Effector CD8-positive, alpha-beta T cell (primary cell): ENCODE measurements around the gene GGACT.
A peak's percentile ranks its signal among the peaks of the same experiment; 100 is the strongest.
"Not testable (repeated sequence)": the region's sequence is repeated elsewhere in the genome, so short reads cannot be mapped to it uniquely, and the experiment has no call there.

Source experiments
- DNase-seq: peaks from one replicate; lab custom pipeline; 2025; lab: John Stamatoyannopoulos, UW

GGACT gene

DNA sequence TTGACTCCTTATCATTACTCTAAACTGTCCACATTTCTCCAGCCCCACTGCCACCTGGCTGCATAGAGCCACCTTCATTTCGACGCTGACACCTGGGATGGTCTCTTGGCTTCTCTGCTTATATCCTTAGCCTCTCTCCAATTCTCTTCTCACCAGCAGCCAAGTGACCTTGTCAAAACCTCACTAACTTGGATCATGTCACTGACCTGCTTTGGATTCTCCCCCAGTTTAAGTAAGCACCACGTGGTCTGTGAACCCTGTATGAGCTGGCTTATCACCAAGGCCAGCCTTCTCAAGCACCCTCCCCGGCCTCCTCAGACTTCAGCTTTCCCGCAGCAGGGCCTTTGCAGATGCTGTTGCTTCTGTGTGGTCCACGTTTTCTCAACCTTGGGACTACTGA lies 12.3 kb upstream of the GGACT start:
- no peak for DNase-seq

DNA sequence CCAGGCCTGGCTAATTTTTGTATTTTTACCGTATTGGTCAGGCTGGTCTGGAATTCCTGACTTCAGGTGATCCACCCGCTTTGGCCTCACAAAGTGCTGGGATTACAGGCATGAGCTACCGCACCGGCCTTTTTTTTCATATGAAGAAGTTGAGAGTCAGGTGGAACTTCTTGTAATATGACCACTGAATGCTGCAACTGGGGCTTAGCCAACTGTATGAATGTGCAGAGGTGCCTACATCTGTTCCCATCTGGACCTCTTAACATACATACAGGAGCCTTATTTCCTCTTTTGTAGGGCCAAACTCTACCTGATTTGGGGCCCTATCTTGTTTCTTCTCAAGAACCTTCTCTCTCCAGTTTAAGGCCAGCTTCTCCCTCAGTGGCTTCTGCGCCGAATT lies 11.9 kb upstream of the GGACT start:
- DNase-seq: no peak

DNA sequence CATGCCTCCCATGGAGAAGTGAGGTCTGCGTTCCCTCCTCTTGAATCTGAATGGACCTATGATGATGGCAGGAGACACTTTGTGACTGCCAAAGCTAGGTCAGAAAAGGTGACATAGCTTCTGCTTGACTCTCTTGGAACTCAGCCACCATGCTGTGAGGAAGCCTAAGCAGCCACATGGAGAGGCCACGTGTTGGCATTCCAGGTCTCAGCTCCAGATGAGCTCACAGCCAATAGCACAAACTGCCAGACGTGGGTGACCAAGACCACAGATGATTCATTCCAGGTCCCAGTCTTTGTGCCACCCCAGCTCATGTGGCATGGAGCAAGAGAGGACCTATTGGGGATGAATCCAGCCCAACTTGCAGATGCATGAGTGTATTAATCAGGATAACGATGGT lies 8.7 kb upstream of the GGACT start:
- no peak for DNase-seq

DNA sequence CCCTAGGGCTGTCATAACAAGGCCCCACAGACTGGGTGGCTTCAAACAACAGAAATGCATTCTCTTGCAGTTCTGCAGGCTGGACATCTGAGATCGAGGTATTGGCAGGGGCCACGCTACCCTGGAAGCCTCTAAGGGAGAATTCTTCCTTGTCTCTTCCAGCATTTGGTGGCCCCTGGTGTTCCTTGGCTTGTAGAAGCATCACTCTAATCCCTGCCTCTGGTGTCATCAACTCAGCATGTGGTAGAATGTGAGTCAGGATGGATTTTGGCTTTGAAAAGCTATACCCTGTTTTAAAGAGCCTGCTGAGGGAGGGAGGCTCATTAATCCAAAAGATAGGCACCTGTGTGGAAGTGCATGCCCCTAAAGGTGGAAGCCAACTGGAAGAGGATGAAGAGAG lies 7.9 kb upstream of the GGACT start:
- DNase-seq: no peak

DNA sequence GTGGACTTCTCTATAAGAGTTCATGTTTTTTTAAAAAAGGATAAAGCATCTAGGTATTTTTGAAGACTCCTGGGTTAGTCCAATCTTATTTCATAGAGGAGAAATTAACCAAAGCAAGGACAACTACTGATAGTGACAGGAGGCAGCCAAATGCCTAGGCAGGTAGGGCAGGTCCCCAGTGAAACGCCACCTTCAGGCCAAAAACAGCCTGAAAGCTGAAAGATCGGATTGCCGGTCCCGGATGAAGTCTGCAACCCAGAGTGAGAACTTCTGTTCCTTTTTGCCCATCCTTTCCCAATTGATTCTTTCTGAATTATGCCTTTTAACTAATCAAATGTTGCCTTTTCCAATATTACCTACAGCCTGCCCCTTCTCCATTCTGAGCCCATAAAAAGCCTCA lies 6.1 kb upstream of the GGACT start:
- DNase-seq: no peak

DNA sequence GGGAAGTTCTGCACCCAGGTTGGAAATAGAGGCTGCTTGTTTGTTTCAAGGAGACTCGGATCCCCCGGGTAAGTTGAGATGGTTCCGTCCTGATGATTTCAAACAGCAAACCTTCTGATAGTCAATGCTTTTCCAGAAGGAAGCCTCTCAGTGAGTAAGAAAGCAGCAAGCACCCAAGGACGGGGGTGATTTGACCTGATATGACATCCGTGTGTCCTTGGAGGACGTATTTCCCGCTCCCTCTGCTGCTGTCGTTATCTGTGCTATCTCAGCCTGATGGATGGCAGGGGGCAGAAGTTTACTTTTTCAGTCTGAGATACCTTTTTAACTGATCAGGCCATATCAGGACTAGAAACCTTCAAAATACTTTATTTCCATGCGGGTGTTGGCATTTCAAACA lies 5.7 kb upstream of the GGACT start:
- no peak for DNase-seq

DNA sequence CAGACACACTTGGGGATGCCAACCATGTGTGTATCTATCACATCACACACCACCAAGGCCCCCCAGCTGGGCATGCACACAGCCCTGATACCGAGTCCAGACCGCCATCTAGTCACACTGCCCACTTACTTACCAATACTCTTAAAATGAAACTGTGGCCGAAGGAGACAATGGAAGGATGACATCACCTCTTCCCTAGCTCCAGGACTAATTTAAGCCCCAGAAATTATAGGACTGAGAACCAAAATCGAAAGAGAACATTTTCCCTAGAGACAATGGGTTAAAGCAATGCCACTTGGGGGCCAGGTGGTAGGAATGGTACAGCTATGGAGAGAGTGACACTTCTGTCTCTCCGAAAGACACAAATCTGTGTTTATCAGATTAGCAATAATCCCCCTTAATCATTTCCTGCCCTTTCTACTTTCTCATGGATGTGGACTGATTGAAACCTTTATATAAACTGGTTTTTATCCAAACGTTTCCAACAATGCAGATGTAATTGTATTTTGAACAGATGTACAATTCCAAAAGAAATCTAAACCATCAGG lies 663 bp upstream of the GGACT start:
- DNase-seq: no peak

DNA sequence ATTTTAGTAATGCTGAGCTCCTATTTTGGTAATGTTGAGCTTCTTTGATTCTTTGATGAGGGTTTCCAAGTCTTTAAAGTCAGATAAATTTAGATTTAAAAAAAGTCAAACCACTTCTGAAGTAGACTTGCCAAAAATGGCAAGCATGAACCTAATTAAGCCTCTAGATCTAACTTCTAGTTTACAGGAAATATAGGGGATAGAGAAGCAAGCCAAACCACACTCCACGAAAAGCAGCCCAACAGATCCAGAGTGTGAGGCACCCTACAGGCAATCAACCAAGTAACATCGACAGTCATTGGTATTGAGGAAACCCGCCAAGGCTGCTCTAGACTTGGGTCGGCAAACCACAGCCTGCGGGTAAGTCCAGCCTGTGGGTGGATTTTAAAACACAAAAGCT lies 3.7 kb downstream of the GGACT start:
- no peak for DNase-seq

DNA sequence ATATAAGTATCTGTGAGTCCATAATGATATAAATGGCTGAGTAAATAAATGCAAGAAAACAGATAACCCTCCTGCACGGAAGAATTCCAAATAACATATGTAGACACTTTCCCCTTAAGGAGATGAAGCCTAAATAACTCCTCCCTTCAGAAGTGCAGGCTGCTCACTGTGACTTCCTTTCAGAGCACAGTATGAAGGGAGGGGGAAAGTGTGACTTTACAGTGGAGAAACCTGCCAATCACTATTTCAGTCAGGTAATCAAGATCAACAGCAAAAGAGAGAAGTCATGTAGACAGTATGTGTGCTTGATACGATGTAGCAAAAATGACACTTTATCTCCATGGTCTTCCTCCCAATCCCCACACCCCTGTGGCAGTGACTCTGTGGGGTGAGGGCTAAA lies 7.1 kb downstream of the GGACT start:
- DNase-seq: no peak

DNA sequence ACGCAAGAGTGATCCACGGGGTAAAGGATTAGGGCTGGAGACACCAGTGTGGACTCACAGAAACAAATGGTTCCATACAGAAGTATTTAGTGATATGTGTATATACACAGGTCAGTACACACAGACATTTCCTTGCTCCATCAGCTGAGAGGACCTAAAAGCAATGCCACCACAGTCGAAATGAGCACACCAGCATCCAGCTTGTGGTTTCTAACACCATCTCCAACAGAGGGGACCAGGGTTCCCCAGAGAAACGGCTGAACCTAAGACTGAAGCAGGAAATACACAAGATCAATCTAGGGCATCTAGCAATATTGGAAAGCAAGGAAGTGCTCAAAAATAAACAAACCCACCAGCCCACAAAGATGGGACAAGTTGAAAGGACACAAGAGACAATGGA lies 7.6 kb downstream of the GGACT start:
- DNase-seq: no peak

DNA sequence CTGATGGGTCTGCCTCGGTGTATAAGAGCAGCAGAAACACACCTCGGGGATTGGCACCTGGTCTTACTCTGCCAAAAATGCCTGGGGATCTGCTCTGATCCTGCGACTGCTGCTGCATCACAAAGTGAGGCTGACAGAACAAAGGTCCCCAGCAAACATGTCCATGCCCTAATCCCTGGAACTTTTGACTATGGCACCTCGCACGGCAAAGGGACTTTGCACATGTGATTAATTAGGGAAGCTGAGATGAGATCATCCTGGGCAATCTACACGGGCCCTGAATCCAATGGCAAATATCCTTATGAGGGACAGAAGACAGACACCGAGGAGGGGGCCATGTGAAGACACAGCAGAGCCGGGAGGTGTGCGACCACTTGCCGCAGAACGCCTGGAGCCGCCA lies 8.5 kb downstream of the GGACT start:
- DNase-seq: no peak

DNA sequence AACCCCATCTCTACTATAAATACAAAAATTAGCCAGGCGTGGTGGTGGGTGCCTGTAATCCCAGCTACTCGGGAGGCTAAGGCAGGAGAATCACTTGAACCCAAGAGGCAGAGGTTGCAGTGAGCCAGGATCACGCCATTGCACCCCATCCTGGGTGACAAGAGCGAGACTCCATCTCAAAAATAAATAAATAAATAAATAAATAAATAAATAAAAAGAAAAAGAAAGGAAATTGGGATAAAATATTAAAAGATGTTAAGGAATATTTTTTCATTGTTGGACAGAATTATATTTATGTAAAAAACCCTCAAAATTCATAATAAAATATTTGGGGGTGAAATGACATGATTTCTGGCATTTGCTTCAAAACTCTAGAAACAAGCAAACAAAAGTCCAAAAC lies 11.3 kb downstream of the GGACT start:
- DNase-seq: not testable (repeated sequence)

DNA sequence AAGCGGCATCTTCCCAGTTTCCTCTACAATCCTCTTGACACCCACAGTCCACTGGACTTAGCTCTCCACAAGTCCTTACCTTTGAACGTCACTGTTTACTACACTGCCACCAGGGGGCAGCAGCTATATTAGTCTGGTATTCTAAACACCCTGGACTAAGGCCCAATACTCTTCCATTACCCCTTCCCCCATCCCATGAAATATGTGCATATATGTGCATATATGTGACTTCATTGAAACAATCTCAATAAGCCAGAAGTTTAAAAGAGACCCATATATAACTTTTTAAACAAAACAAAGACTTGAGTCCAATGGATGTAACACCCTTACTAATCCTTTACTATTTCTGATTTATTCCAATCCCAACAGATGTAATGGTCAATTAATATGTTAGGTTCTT lies 15.5 kb downstream of the GGACT start:
- peak; percentile 60 for DNase-seq

DNA sequence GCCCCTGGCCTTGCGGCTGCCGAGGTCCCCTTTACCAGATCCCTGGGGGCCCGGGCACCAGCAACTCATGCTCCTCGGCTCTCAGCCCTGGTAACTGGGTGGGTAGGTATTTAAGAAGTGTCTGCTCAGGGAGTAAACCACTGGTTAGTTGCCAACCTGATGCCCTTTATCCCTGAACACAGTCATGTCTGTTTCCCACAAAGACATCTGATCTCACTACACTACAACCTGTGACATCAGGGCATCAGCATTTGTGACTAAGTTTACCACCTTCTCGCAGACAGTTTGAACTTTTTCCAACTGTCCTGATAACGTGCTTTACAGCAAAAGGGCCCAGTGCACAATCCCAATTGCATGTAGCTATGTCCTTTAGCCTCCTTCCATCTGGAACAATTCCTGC lies 22.0 kb downstream of the GGACT start:
- no peak for DNase-seq

DNA sequence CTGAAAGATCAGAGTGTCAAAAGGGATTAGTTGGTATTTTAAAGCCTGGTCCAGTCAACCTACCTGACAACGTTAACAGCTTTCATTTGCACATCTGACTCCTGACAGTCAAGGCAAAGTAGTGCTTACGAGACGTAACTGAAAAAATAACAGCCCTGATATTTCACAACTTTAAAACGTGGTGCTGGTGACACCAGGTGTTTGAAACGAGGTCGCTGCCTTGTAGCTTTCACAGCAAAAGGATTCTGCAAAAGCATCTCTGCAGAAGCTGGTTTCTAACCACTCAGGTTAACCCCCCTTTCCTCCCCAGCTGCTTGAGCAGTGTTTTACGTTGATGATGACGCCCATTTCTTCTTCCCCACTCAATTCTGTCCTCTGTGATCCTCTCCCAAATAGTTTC lies 23.3 kb downstream of the GGACT start:
- DNase-seq: no peak

DNA sequence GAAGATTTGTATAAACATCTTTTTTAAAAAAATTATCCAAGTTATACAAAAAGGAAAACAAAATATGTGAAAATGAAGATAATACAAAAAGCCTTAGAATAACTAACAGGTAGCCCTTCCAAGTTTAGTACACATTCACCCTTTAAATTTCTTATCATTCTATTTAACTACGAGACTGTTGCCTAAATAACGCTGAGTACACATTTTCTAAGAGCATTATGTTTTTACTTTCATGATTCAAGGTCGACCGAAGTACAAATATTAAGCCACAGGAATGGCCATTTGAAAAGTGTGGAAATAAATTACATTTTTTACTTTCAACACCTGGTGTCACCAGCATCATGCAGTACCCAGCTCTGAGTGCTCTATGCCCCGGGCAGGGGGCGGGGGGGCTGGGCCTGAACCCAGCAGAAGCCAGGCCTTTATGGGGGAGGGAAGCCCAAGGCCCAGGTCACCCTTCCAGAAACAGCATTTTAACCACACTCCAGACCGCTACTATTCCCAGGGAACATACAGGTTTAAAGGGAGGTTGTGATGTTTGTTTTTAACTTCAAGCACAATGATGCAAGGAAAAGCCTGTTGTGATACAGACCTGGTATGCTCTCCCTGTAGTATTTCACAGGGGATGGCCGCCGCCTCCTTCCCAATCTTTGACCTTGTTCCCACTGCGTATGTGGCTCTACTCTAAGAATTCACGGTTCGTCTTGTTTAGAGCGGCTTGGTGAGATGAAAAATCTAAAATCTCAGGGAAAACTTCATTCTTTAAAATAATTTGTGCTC lies 24.0 kb downstream of the GGACT start:
- no peak for DNase-seq

DNA sequence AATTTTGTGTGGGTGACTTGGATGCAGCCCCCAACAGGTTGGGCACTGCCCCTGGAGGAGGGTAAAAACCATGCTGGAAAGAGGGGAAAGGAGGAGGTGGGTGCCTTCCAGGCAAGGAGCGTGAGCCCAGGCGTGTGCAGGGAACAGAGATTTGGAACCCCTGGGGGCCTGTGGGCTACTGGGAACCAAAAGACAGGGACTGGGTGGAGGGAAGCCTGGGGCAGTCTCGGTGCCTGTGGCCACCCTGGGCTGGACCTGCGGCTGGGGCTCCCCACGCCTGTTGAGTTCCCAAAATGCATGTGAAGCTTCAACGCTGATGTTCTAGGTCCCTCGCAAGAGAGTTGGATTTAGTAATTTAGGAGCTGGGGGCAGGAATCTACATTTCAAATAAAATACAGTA lies 24.8 kb downstream of the GGACT start:
- DNase-seq: no peak

DNA sequence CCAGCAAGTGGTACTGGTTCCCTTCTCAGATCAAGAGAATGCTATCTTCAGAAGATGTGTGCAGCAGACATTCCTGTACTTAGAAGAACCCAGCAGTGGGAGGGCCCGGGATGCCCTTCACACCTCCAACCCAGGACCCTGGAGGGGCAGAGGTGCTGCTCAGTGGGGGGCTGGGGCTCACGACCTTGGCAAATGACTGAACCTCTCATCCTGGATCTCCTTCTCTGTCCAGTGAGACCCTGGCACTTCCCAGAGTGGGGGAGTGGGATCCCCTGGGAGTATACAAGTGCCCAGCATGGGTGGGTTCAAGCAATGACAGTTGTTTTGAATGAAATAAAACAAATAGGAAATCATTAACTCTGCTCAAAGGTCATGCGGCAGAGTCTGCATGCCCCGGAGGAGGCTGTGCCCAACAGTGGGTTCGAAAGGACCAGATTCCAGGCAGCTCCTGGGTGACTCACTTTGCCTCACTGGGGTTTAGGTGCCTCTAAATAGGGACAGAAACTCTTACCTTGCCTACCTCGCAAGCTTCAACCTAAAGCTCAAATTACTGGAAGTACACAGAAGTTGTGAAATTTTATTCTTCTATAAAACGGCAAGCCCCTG lies 26.9 kb downstream of the GGACT start:
- DNase-seq: no peak

DNA sequence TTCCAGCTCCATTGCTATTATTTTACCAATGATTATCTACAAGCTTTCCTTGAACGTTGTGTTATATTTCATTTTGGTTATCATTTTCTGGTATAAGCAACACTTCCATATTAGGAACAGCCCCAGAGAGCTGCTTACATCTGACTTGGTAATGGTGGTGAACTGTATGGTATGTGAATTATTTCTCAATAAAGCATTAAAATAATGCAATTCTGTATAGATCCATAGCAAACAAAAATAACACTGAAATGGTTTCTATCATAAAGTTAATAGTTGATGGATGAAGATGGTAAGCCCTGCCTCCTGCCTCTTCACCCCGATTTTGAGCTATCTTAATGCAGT lies 27.5 kb downstream of the GGACT start:
- no peak for DNase-seq

DNA sequence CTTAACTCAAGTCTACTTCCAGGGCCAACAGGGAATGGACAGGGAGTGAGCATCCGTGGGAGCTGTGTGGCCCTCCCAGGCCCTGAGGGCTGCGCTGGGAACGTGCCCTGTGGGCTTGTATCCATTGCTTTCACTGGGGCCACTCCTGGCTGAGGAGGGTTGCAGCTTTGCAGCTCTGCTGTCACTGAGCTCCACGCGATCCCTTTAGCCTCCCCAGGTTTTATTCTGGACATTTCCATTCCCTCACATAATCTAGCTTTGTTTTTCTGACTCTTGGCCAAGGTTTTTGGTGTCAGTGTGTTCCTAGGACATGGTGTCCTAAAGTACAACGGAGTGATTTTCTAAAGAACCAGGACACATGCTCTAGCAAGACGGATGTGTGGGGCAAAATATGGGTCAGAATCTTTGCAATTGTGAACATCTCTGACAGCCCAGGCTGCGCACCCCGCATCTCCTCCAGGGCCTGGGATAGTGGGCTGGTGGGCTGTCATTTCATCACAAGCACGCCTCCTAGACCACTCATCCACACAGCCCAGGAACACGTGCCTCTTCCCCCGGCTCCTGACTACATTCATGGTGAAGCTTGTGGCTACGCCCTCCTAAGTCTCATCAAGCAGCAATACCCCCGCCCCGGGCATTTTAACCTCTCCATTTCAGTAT lies 28.0 kb downstream of the GGACT start:
- DNase-seq: no peak

DNA sequence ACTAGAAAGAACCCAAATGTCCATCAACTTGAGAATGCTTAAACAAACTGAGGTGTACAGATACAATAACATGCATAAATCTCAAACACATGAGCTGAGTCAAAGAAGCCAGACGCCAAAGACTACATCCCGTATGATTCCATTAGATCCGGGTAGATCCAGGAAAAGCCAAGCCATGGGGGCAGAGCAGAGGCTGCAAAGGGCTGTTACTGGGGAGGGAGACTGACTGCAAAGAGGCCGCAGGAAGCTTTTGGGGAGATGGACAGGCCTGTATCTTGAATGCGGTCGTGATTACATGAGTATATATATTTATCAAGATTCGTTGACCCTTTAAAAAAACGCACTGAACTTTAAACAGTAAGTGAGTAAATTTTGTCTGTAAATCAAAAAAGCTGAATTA lies 28.7 kb downstream of the GGACT start:
- DNase-seq: no peak

DNA sequence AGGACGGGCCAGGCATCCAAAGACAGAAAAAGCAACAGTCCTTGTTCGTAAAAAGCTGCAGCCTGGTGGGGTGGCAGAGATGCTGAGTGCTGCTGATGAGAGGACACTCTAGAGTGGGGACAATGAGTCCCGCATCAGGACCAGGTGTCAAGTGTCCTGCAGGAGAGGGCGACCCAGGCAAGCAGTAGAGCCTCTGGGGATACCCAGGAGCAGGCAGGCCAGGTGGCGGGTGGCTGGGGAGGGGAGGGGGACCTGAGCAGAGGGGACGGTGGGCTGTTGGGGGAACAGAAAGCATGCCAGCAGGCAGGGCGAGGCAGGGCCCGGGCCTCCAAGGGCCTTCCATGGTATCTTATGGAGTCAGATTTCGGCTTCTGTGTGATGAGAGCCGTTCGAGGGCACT lies 35.8 kb downstream of the GGACT start:
- DNase-seq: no peak

DNA sequence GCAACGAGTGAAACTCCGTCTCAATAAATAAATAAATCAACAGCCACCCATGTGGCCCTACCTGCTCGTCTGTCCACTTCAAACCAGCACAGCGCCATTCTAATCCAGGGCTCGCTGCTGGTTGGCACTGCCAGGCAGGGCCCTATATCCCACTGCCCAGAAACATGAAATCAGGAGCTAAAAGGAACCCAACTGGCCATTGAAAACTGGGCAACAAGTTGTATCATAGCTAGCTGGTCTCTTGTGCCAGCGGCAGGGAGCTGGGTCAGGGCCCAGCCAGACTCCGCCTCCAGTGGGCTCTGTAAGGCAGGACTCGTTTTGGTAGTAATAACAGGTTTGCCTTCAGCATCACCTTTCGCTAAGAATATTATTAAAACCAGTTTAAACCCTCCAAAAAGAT lies 39.3 kb downstream of the GGACT start:
- DNase-seq: no peak
